Osteocyte (in vitro differentiated cells): ENCODE measurements around the gene NDNF. TPM values are rescaled to one million over a fixed set of nuclear protein-coding genes. Genes with fewer than 3 reads are reported as not detected.

Source experiments
- DNase-seq: peaks from one replicate; pipeline ENCODE4 v3.0.0; 2021; ENCODE audit warnings: mixed read lengths; ENCODE audit not compliant: unreplicated experiment; ENCODE audit errors: extremely low spot score
- H3K27ac Mint-ChIP-seq: one replicate; pipeline ENCODE4 v1.8.0; 2021; ENCODE audit warnings: mild to moderate bottlenecking, mixed read lengths; ENCODE audit not compliant: unreplicated experiment
- H3K27me3 Mint-ChIP-seq: one replicate; pipeline ENCODE4 v1.8.0; 2021; ENCODE audit warnings: mixed read lengths; ENCODE audit not compliant: unreplicated experiment
- H3K36me3 Mint-ChIP-seq: one replicate; pipeline ENCODE4 v1.8.0; 2021; ENCODE audit warnings: mixed read lengths; ENCODE audit not compliant: unreplicated experiment
- H3K4me1 Mint-ChIP-seq: one replicate; pipeline ENCODE4 v1.8.0; 2021; ENCODE audit warnings: mixed read lengths; ENCODE audit not compliant: unreplicated experiment
- H3K4me3 Mint-ChIP-seq: one replicate; pipeline ENCODE4 v1.8.0; 2021; ENCODE audit warnings: mild to moderate bottlenecking, moderate library complexity, mixed read lengths; ENCODE audit not compliant: unreplicated experiment
- H3K9me3 Mint-ChIP-seq: one replicate; pipeline ENCODE4 v1.8.0; 2021; ENCODE audit warnings: mixed read lengths; ENCODE audit not compliant: unreplicated experiment
- CTCF ChIP-seq: fragments of 200-600 bp; sonication (generic); IDR thresholded peaks from 2 replicates; pipeline ENCODE4 v1.5.0; 2021; ENCODE audit warnings: antibody characterized with exemption, mild to moderate bottlenecking, moderate library complexity
- total RNA-seq: library from RNA; stranded (reverse); gene quantifications from 2 replicates; pipeline ENCODE4 v1.2.1, GENCODE V29; 2021

NDNF gene
- total RNA-seq, 1 donor from 2014 or later = not detected

- H3K27me3 Mint-ChIP-seq = peaks cover 18% of the 10 kb centered on the region
- DNase-seq = no peak
- no peaks in the 10 kb centered on the region for H3K36me3 Mint-ChIP-seq
- no peak overlapping the region for H3K4me3 Mint-ChIP-seq
- H3K4me1 Mint-ChIP-seq = no peaks in the 10 kb centered on the region
- H3K27ac Mint-ChIP-seq = no peak overlapping the region
- no peak for TF ChIP-seq CTCF
- H3K9me3 Mint-ChIP-seq = no peaks in the 10 kb centered on the region
Measured at GRCh38 chr4:121025540-121025939, 46.8 kb downstream of the NDNF start.

DNA sequence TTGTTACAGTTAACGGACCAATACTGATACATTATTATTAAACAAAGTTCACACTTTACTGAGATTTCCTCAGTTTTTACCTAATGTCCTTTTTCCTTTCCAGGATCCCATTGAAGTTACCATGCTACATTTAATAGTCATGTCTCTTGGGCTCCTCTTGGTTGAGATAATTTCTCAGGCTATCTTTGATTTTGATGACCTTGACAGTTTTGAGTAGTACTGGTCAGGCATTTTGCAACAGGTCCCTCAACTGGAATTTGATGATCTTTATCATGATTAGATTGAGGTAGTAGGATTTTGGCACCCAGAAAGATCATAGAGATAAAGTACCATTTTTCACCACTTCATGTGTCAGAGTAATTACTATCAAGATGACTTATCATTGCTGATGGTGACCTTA lies 53.8 kb downstream of the NDNF start:
- Mint-ChIP-seq H3K9me3 (no peaks in the 10 kb centered on the region), H3K4me3 (no peak overlapping the region), H3K27ac (no peak overlapping the region), H3K4me1 (no peaks in the 10 kb centered on the region), H3K27me3 (no peaks in the 10 kb centered on the region), H3K36me3 (no peaks in the 10 kb centered on the region)
- no peak for DNase-seq
- no peak for TF ChIP-seq CTCF

- no peak overlapping the region for H3K4me3 Mint-ChIP-seq
- no peaks in the 10 kb centered on the region for H3K4me1 Mint-ChIP-seq
- no peaks in the 10 kb centered on the region for H3K9me3 Mint-ChIP-seq
- TF ChIP-seq CTCF = no peak
- DNase-seq = no peak
- no peak overlapping the region for H3K27ac Mint-ChIP-seq
- H3K27me3 Mint-ChIP-seq = no peaks in the 10 kb centered on the region
- H3K36me3 Mint-ChIP-seq = no peaks in the 10 kb centered on the region
Measured at GRCh38 chr4:121016611-121017010, 55.7 kb downstream of the NDNF start.

DNA sequence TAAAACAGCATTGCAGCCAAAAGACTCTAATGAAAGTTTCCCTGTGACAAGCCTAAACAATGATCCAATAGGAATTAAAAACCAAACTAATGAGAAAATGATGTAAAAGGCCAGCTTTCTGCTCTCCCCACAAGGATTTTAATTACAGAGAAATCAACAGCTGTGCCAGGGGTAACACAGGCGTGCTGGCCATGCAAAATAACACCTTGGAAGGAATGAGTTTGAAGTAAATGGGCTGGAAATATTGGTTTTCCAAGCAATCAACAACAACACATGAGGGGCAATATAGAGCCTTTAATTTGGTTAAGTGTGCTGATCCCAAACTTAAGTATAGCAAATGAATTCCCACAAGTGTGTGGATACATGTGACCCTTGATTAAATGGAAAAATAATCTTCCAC lies 56.9 kb downstream of the NDNF start:
- H3K36me3 Mint-ChIP-seq = no peaks in the 10 kb centered on the region
- H3K9me3 Mint-ChIP-seq = no peaks in the 10 kb centered on the region
- no peak overlapping the region for H3K27ac Mint-ChIP-seq
- H3K4me3 Mint-ChIP-seq = no peak overlapping the region
- no peak for TF ChIP-seq CTCF
- no peaks in the 10 kb centered on the region for H3K27me3 Mint-ChIP-seq
- DNase-seq = no peak
- no peaks in the 10 kb centered on the region for H3K4me1 Mint-ChIP-seq

GRCh38 chr4:121014544-121014943 lies 57.8 kb downstream of the NDNF start:
- Mint-ChIP-seq H3K36me3 (no peaks in the 10 kb centered on the region), H3K9me3 (no peaks in the 10 kb centered on the region), H3K4me1 (no peaks in the 10 kb centered on the region), H3K4me3 (no peak overlapping the region), H3K27me3 (no peaks in the 10 kb centered on the region), H3K27ac (no peak overlapping the region)
- no peak for TF ChIP-seq CTCF
- no peak for DNase-seq
